Middle frontal gyrus (tissue), 1 donor: Measurements from ENCODE around the gene ZNF48.

Source experiments
- DNase-seq: peaks from one replicate; pipeline ENCODE4 v3.0.0-alpha.2; 2015; ENCODE audit warnings: low spot score; ENCODE audit errors: extremely low spot score

The ZNF48 gene

GRCh38 chr16:30407102-30407803, 12.0 kb downstream of the ZNF48 start, which contains the start of gene ZNF771:
ZNF771 (plus strand) TSS chr16:30407606; CDS start chr16:30408054, 448 bp downstream.
- DNase-seq, result peak; percentile 69

DNA sequence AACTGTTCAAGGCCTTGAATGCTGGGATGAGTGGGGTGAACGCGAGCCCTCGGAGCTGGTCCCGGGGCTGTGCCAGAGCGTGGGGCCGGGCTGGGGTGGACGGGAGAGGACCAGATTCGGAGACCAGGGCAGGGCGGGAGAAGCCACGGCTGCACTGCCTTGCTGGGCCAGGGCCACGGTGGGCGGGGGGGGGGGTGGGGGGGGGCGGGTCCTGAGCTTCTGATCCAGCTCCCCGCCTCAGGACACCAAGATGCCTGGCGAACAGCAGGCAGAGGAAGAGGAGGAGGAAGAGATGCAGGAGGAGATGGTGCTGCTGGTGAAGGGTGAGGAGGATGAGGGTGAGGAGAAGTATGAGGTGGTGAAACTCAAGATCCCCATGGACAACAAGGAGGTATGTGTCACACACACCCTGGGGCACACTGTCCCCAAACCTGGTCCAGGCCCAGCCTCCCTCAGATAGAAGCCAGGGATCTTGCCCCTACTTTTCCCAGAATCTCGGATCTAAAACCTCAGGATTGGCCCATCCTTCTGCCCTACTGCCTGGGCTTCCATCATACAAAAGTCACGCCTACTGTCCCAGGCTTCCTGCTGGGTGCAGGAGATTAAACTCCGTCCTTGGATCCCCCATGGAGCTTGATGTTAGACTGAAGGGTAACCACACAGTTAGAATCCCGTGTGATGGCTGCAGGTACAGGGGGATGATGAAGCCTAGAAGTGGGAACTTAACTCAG, 12.7 kb downstream of the ZNF48 start:
- DNase-seq, result no peak

- DNase-seq, result peak; percentile 82
Measured at GRCh38 chr16:30409125-30410060, 14.2 kb downstream of the ZNF48 start.

GRCh38 chr16:30413112-30413806, 18.0 kb downstream of the ZNF48 start:
- DNase-seq, result no peak

- DNase-seq, result no peak
Measured at GRCh38 chr16:30414159-30414558, 18.9 kb downstream of the ZNF48 start.

DNA sequence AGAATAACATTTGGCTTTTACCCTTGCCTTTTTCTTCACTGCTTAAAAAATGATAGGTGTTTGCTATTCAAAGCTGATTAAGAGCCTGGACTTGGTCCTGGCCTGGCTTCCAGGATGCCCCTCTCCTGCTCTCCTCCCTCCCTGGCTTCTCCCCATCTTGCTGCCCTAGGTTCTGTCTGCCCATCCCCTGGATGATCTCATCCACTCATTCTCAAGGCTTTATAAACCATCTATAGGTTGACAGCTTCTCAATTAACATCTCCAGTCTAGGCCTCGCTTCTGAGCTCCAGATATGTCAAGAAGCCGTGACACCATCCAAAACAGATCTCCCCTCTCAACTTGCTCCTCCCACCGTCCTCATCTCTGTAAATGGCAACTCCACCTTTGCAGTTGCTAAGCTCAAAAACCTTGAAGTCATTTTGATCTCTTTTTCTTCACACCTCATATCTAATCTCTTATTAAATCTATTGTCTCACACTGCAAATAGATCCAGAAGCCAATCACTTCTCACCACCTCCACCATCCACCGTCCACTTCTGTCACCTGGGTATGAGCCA, 20.9 kb downstream of the ZNF48 start:
- DNase-seq, result no peak

- DNase-seq, result no peak
Measured at GRCh38 chr16:30416624-30417528, 21.7 kb downstream of the ZNF48 start.

- peak; percentile 90 for DNase-seq
Measured at GRCh38 chr16:30417529-30418349, 22.5 kb downstream of the ZNF48 start.

DNA sequence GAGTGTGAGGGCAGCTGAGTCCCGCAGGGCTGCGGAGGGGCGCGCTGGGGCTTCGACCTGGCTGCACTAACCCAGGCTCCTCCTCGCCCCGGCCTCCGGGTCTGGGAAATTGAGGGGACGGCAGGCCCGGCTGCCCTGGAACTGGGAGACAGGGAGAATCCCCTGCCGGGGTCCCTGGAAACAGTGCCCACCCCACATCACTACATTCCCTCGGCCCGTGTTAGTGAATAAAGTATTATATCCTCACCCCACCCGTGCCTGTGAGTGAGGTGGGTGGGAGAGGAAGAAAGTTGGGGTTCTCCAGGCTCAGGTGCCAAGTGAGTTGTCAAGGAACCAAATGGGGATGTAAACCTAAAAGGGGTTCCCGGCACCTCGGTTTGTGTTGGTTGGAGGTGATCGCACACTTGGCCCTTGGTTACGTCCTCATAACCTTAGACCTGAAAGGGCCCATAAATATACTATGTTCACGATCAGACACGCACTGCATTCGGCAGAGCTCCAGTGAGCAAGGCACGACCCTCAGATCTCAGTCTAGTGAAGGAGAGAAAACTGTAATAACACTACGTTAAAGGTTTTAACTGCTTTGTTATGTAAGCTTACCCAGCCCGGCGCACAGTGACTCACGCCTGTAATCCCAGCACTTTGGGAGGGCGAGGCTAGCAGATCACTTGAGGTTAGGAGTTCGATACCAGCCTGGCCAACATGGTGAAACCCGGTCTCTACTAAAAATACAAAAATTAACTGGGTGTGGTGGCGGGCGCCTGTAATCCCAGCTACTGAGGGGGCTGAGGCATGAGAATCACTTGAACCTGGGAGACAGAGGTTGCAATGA, 23.3 kb downstream of the ZNF48 start:
- no peak for DNase-seq

DNA sequence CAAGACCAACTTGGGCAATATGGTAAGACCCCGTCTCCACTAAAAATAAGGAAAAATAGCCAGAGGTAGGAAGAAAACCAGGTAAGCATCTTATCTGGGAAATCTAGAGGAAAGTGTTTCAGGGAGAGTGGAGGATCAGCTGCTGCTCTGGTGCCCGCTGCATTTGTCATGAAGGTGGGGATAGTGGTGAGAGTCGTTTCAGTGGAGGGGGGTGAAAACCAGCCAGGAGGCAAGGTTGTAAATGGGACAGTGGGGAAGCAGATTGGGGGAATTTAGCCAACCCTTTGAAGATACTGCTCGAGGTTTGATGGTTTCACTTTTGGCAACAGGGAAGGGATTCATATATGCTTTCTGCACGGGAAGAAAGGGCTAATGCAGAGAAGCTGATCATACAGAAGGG, 25.8 kb downstream of the ZNF48 start:
- no peak for DNase-seq

GRCh38 chr16:30428055-30428454, 32.8 kb downstream of the ZNF48 start:
- no peak for DNase-seq

- no peak for DNase-seq
Measured at GRCh38 chr16:30429418-30429677, 34.1 kb downstream of the ZNF48 start.

DNA sequence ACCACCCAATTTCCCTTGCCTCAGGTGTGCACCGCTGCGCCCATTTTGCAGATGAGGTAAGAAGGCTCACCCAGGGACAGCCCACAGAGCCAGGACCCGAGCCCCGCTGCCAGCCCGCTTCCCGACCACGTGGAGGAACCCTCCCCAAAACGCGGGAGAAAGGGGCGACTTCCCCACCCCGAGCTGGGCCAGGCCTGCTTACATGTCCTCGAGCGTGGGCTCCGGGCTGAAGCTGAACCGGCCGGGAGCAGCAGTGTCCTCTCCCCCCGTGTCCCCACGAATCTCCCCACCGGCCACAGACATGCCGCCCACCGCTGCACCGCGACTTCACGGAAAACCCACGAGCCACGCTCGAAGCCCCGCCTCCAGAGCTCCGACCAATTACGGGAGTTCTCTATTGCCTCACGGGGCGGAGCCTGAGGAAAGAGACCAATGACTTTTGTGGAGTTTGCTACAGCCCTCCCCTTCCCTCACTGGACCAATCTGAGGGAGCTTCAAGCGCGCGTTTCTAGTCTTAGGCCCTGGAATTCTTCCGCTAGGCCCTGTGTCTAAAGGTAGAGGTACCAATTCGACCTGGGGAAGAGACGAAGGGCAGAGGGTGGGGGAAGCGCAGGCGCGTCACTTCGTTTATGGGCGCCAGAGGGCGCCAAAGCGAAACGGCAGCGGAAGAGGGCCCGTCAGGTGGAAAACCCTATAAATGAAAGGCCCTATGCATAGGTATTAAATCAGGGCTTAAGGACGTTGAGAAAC, 34.6 kb downstream of the ZNF48 start, which contains the start of gene DCTPP1:
DCTPP1 (minus strand) TSS at position 353 of the 750 bp plus-strand sequence; CDS start at position 303, 50 bp downstream.
- DNase-seq, result peak; percentile 94

GRCh38 chr16:30430428-30430970, 35.3 kb downstream of the ZNF48 start:
- no peak for DNase-seq

DNA sequence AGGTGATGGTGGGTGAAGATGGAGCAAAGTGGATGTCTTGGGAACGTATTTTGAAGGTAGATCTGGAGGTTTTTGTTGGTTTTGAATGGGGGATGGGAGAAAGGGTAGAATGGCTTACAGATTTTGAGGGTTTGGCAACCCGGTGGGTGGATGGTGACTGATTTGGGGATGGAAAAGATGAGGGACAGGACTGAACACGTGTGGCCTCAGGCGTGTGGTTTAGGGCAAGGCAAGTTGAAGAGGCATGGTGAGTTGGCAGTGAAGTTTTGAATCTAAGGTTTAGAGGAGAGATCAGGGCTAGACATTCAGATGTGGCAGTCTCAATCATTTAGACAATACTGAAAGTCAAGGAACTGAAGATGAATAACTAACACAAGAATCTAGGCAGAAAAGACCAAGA, 39.6 kb downstream of the ZNF48 start:
- no peak for DNase-seq

GRCh38 chr16:30437511-30438046, 42.4 kb downstream of the ZNF48 start:
- DNase-seq, result no peak

- no peak for DNase-seq
Measured at GRCh38 chr16:30438835-30439234, 43.6 kb downstream of the ZNF48 start.
